ENCODE results near the gene UNC13D.

The UNC13D gene

DNA sequence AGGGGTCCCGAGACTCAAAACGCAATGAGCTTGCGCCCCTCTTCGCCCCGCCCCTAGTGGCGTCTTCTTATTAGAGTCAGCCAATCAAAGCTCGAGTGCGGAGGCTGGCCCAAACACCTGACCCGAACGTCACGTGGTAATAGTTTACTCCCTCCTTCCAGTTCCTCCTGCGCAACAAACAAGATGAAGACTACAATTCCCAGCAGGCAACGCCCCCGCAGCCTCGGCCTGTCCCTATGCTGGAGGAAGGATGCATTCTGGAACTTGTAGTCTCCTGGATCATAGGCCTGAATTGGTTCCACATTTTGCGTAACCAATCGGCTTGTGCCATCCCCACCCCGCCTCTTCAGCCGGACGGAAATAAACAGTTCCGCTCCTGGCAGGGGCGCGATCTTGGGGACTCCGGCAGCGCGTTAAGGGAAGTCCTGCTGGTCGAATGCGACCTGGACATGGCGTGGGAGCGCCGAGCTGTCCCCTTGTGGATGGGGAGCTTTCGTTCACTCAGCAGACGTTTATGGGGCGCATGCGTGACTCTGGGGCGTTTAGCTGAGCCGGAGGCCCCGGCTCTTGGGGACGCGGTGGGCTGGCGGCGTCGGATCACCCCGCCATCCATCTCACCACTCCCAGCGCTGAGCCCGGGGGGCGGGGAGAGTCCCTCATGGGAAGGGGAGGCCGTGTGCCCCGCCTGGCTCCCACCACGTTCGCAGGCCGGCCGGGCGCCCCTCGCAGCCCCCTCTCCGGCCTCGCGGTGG lies 11.3 kb upstream of the UNC13D start, which contains the start of gene WBP2:
TSS of gene WBP2 (minus strand) at position 26 of the 752 bp plus-strand sequence. CDS start 38 bp downstream, outside the sequence.
- no peak for TF ChIP-seq EZH2 (optimal IDR thresholded peaks at IDR 0.05; ENCODE audit: low read depth, low read length)
- TF ChIP-seq, protein P1, sequence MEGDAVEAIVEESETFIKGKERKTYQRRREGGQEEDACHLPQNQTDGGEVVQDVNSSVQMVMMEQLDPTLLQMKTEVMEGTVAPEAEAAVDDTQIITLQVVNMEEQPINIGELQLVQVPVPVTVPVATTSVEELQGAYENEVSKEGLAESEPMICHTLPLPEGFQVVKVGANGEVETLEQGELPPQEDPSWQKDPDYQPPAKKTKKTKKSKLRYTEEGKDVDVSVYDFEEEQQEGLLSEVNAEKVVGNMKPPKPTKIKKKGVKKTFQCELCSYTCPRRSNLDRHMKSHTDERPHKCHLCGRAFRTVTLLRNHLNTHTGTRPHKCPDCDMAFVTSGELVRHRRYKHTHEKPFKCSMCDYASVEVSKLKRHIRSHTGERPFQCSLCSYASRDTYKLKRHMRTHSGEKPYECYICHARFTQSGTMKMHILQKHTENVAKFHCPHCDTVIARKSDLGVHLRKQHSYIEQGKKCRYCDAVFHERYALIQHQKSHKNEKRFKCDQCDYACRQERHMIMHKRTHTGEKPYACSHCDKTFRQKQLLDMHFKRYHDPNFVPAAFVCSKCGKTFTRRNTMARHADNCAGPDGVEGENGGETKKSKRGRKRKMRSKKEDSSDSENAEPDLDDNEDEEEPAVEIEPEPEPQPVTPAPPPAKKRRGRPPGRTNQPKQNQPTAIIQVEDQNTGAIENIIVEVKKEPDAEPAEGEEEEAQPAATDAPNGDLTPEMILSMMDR (IDR thresholded peaks at IDR 0.05; ENCODE audit: low read length): no peak
- TF ChIP-seq EZH2phosphoT487 (IDR thresholded peaks at IDR 0.05; ENCODE audit: low read length): no peak
- Histone ChIP-seq H3K27ac (ENCODE audit: low read length) (peak within 1 kb of the TSS; percentile 87), H3K9ac (ENCODE audit: low read length) (peak within 1 kb of the TSS; percentile 95), H3F3A (ENCODE audit: insufficient read depth, low read length) (peaks cover 12% of the 10 kb centered on the region; the same call in 1 of the 2 replicates), H3K4me2 (ENCODE audit: low read depth, low read length) (peak within 1 kb of the TSS; percentile 92), H3K9me3 (replicated peaks; ENCODE audit: insufficient read depth, low read length) (no peaks in the 10 kb centered on the region), H2AFZ (ENCODE audit: low read length) (peak within 1 kb of the TSS; percentile 61), H3K27me3 (replicated peaks; ENCODE audit: insufficient read depth, low read length) (no peaks in the 10 kb centered on the region), H3K9me2 (replicated peaks; ENCODE audit: insufficient read depth, low read length) (no peaks in the 10 kb centered on the region), H3K4me1 (ENCODE audit: low read length) (peaks cover 12% of the 10 kb centered on the region), H3K36me3 (replicated peaks; ENCODE audit: insufficient read depth, low read length) (no peaks in the 10 kb centered on the region), H4K20me1 (ENCODE audit: insufficient read depth, low read length) (no peaks in the 10 kb centered on the region), H3K79me2 (ENCODE audit: low read length) (peaks cover 30% of the 10 kb centered on the region), H3K4me3 (ENCODE audit: low read length) (peak within 1 kb of the TSS; percentile 88)
- peak; percentile 100 for DNase-seq

DNA sequence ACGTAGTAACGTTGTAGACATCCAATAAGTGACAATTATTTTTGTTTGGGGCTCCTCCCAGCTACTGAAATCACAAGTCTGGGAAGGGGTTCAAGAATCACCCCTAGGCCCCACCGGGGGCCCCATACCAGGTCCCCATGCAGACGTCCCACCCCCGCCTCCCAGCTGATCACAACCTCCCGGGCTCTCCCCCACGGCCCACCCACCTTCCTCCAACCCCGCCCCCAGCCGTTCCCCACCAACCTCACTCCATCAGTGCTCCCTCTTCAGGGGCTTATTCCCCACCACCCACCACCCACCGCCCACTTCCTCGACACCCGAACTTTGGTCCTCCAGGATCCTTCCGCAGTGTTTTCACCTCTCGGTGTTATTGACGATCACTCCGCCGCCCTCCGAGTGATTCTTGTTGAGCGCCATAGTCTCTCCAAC lies 10.7 kb upstream of the UNC13D start:
- H3K9me2 ChIP-seq (replicated peaks; ENCODE audit: insufficient read depth, low read length): no peaks in the 10 kb centered on the region
- H3K27me3 ChIP-seq (replicated peaks; ENCODE audit: insufficient read depth, low read length): no peaks in the 10 kb centered on the region
- H3K79me2 ChIP-seq (ENCODE audit: low read length): peaks cover 30% of the 10 kb centered on the region
- 0 out of 2 replicates have a peak overlapping the region, but pooled peaks have one; percentile 25 for H2AFZ ChIP-seq (ENCODE audit: low read length)
- TF ChIP-seq, protein P1 (IDR thresholded peaks at IDR 0.05; ENCODE audit: low read length): no peak
- TF ChIP-seq EZH2phosphoT487 (IDR thresholded peaks at IDR 0.05; ENCODE audit: low read length) (no peak), EZH2 (optimal IDR thresholded peaks at IDR 0.05; ENCODE audit: low read depth, low read length) (no peak)
- H3F3A ChIP-seq (ENCODE audit: insufficient read depth, low read length): peaks cover 12% of the 10 kb centered on the region; the same call in 1 of the 2 replicates
- H4K20me1 ChIP-seq (ENCODE audit: insufficient read depth, low read length): no peaks in the 10 kb centered on the region
- H3K4me2 ChIP-seq (ENCODE audit: low read depth, low read length): peak overlapping the region; percentile 75
- no peaks in the 10 kb centered on the region for H3K36me3 ChIP-seq (replicated peaks; ENCODE audit: insufficient read depth, low read length)
- peaks cover 12% of the 10 kb centered on the region for H3K4me1 ChIP-seq (ENCODE audit: low read length)
- H3K4me3 ChIP-seq (ENCODE audit: low read length): peak overlapping the region; percentile 73
- H3K9ac ChIP-seq (ENCODE audit: low read length): peak overlapping the region; percentile 68
- no peaks in the 10 kb centered on the region for H3K9me3 ChIP-seq (replicated peaks; ENCODE audit: insufficient read depth, low read length)
- DNase-seq: no peak
- H3K27ac ChIP-seq (ENCODE audit: low read length): peak overlapping the region; percentile 11; the same call in 1 of the 2 replicates

DNA sequence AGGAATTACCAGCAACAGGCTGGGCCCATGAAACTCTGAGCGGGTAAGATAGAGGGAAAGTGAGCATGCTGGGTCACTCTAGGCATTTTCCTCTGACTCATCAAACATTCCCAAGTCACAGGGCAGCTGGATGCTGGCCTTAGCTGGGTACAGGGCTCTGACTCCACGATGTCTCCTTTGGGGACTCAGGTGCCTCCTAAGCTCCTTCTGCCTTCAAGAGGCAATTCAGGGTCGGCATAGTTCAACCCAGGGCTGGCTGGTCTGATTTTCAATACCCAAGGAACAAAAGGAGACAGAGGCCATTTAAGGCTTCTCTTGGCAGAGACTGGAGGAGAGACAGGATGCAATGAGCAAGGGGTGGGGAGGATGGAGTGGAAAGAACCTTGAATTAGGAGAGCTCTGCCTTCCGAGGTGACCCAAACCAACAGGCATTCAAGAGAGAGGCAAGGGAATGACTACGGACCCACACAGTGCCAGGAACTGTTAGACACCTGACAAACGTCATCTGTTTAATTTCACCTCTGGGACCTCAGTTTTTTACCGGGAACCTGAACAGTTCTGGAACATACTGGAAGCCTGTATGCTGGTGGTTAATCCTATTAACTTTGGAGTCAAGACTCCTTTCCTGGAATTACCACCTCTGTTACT lies 10.0 kb upstream of the UNC13D start:
- peak overlapping the region; percentile 3; the same call in 1 of the 2 replicates for H3K27ac ChIP-seq (ENCODE audit: low read length)
- no peaks in the 10 kb centered on the region for H4K20me1 ChIP-seq (ENCODE audit: insufficient read depth, low read length)
- DNase-seq: no peak
- peak overlapping the region; percentile 68 for H3K9ac ChIP-seq (ENCODE audit: low read length)
- no peak overlapping the region for H2AFZ ChIP-seq (ENCODE audit: low read length)
- no peaks in the 10 kb centered on the region for H3K9me2 ChIP-seq (replicated peaks; ENCODE audit: insufficient read depth, low read length)
- H3K79me2 ChIP-seq (ENCODE audit: low read length): peaks cover 30% of the 10 kb centered on the region
- peaks cover 9% of the 10 kb centered on the region for H3K4me1 ChIP-seq (ENCODE audit: low read length)
- peak overlapping the region; percentile 73 for H3K4me3 ChIP-seq (ENCODE audit: low read length)
- H3K27me3 ChIP-seq (replicated peaks; ENCODE audit: insufficient read depth, low read length): no peaks in the 10 kb centered on the region
- H3K9me3 ChIP-seq (replicated peaks; ENCODE audit: insufficient read depth, low read length): no peaks in the 10 kb centered on the region
- H3K36me3 ChIP-seq (replicated peaks; ENCODE audit: insufficient read depth, low read length): no peaks in the 10 kb centered on the region
- peaks cover 12% of the 10 kb centered on the region; the same call in 1 of the 2 replicates for H3F3A ChIP-seq (ENCODE audit: insufficient read depth, low read length)
- H3K4me2 ChIP-seq (ENCODE audit: low read depth, low read length): peak overlapping the region; percentile 75
- TF ChIP-seq EZH2phosphoT487 (IDR thresholded peaks at IDR 0.05; ENCODE audit: low read length) (no peak), EZH2 (optimal IDR thresholded peaks at IDR 0.05; ENCODE audit: low read depth, low read length) (no peak)
- TF ChIP-seq, protein P1 (IDR thresholded peaks at IDR 0.05; ENCODE audit: low read length): no peak

Data from MM.1S (cell line).